Testis (tissue), 2 donors: ENCODE results near the gene CCN5.

Source experiments
- CTCF ChIP-seq, 3 experiments: fragments of 450-650 bp in 2 of 3; fragments of 200-600 bp in 1 of 3; sonication (generic) in 1 of 3; IDR thresholded peaks; one replicate each; pipeline ENCODE4 v1.5.1; 2016 to 2019; ENCODE audit warnings: antibody characterized with exemption in 3 of 3, mild to moderate bottlenecking in 2 of 3, moderate library complexity in 1 of 3
- POLR2A ChIP-seq: fragments of 450-650 bp; IDR thresholded peaks from one replicate; pipeline ENCODE4 v1.6.1; 2017; ENCODE audit warnings: antibody characterized with exemption, mild to moderate bottlenecking, moderate library complexity

GRCh38 chr20:44693627-44694026 is 21.5 kb upstream of the CCN5 start:
- TF ChIP-seq CTCF (IDR thresholded peaks at IDR 0.05) (no peak), POLR2A (no peak)
